Measurements from ENCODE around the gene TJP1.
"Not testable (repeated sequence)": the region's sequence is repeated elsewhere in the genome, so short reads cannot be mapped to it uniquely, and the experiment has no call there.

TJP1 gene

GRCh38 chr15:29785642-29786041 is 36.6 kb downstream of the TJP1 start:
- H3K4me3 ChIP-seq (ENCODE audit: low read depth, low read length), result no peak overlapping the region
- no peak for TF ChIP-seq ZNF560 (tag by site-specific recombination; IDR thresholded peaks at IDR 0.05; ENCODE audit: borderline replicate concordance)
- TF ChIP-seq KLF9 (tag by site-specific recombination; IDR thresholded peaks at IDR 0.05; ENCODE audit: low read depth), result no peak
- peak; percentile 8; the same call in 1 of the 2 replicates for TF ChIP-seq SCRT2 (tag by site-specific recombination; IDR thresholded peaks at IDR 0.05)
- no peak overlapping the region for H3K27ac ChIP-seq (ENCODE audit: extremely low read depth, low read depth, low read length)
- H3K36me3 ChIP-seq (ENCODE audit: control insufficient read depth in 2 of 2, insufficient read depth in 1 of 2, low read length in 2 of 2), result no peaks in the 10 kb centered on the region
- CTCF ChIA-PET, result interaction anchor here (1.0 kb wide), 1 partner anchor 140 kb away, joined by 3 read pairs; no protein-coding TSS in a partner anchor
- POLR2A ChIA-PET, result no interaction called here
- H3K4me1 ChIP-seq (ENCODE audit: control insufficient read depth, insufficient read depth, low read length), result no peaks in the 10 kb centered on the region
- H3K9me3 ChIP-seq (ENCODE audit: control insufficient read depth, insufficient read depth, low read depth, low read length), result no peaks in the 10 kb centered on the region

DNA sequence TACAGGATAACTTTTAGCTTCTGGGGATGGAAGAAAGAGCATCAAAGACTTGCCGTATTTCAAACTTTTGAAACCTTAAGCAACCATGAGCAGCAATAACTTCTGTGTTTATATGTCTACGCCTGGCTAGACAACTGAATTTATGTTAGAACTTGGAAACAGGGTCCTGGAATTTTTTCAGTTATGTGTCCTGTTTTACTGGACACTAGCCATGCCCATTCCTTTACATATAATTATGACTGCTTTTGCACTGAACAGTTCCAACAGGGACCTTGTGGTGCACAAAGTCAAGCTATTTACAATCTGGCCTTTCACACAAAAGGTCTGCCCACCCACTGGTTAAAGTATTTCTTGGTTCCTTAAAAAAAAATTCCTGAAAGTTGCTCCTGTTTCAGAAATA is 37.1 kb downstream of the TJP1 start:
- TF ChIP-seq ZNF335 (tag by site-specific recombination; conservative IDR thresholded peaks at IDR 0.05), result no peak
- TF ChIP-seq ATF2 (tag by site-specific recombination; IDR thresholded peaks at IDR 0.05; ENCODE audit: low read depth), result no peak
- TF ChIP-seq ZNF549 (tag by site-specific recombination; IDR thresholded peaks at IDR 0.05), result no peak
- TF ChIP-seq ZBTB48 (tag by site-specific recombination; IDR thresholded peaks at IDR 0.05), result no peak
- no peak for TF ChIP-seq ZNF664 (tag by site-specific recombination; IDR thresholded peaks at IDR 0.05)
- TF ChIP-seq ZNF354C (tag by site-specific recombination; IDR thresholded peaks at IDR 0.05; ENCODE audit: borderline replicate concordance, low read depth), result no peak
- TF ChIP-seq KLF10 (tag by site-specific recombination; IDR thresholded peaks at IDR 0.05), result no peak
- TF ChIP-seq ZNF157 (tag by site-specific recombination; IDR thresholded peaks at IDR 0.05), result no peak
- H3K4me1 ChIP-seq (ENCODE audit: control insufficient read depth, insufficient read depth, low read length), result no peaks in the 10 kb centered on the region
- no peak overlapping the region for H3K27ac ChIP-seq (ENCODE audit: extremely low read depth, low read depth, low read length)
- CTCF ChIA-PET, result interaction anchor here (1.0 kb wide), 1 partner anchor 141 kb away, joined by 3 read pairs; no protein-coding TSS in a partner anchor
- H3K4me3 ChIP-seq (ENCODE audit: low read depth, low read length), result no peak overlapping the region
- H3K9me3 ChIP-seq (ENCODE audit: control insufficient read depth, insufficient read depth, low read depth, low read length), result no peaks in the 10 kb centered on the region
- POLR2A ChIA-PET, result no interaction called here
- H3K36me3 ChIP-seq (ENCODE audit: control insufficient read depth in 2 of 2, insufficient read depth in 1 of 2, low read length in 2 of 2), result no peaks in the 10 kb centered on the region

DNA sequence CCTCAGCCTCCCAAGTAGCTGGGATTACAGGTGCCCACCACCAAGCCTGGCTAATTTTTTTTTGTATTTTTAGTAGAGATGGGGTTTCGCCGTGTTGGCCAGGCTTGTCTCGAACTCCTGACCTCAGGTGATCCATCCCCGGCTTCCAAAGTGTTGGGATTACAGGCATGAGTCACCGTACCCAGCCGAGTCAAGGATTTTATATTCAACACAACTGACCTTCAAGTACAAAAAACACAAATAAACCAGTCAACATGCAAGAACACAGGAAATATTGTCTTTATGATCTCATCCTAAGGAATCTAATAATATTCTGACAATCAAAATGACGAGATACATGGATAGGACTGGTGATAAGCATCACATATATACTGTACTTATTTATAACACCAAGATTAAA is 37.9 kb downstream of the TJP1 start:
- TF ChIP-seq ZNF600 (tag by site-specific recombination; IDR thresholded peaks at IDR 0.05) (peak; percentile 36; the same call in 1 of the 2 replicates), ZFP37 (tag by site-specific recombination; IDR thresholded peaks at IDR 0.05) (no peak)
- POLR2A ChIA-PET, result no interaction called here
- Histone ChIP-seq H3K9me3 (ENCODE audit: control insufficient read depth, insufficient read depth, low read depth, low read length) (no peaks in the 10 kb centered on the region), H3K36me3 (ENCODE audit: control insufficient read depth in 2 of 2, insufficient read depth in 1 of 2, low read length in 2 of 2) (no peaks in the 10 kb centered on the region), H3K27ac (ENCODE audit: extremely low read depth, low read depth, low read length) (no peak overlapping the region), H3K4me1 (ENCODE audit: control insufficient read depth, insufficient read depth, low read length) (no peaks in the 10 kb centered on the region), H3K4me3 (ENCODE audit: low read depth, low read length) (no peak overlapping the region)
- CTCF ChIA-PET, result interaction anchor here (0.7 kb wide), 1 partner anchor 513 kb away, joined by 4 read pairs; no protein-coding TSS in a partner anchor

DNA sequence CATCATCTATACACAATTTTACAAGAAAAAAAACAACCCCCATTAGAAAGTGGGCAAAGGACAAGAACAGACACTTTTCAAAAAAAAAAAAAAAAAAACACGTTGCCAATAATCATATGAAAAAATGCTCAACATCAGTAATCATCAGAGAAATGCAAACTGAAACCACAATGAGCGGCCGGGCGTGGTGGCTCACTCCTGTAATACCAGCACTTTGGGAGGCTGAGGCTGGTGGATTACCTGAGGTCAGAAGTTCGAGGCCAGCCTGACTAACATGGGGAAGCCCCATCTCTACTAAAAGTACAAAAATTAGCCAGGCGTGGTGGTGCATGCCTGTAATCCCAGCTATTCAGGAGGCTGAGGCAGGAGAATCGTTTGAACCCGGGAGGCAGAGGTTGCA is 39.5 kb downstream of the TJP1 start:
- H3K36me3 ChIP-seq (ENCODE audit: control insufficient read depth in 2 of 2, insufficient read depth in 1 of 2, low read length in 2 of 2); H3K4me1 ChIP-seq (ENCODE audit: control insufficient read depth, insufficient read depth, low read length); H3K27ac ChIP-seq (ENCODE audit: extremely low read depth, low read depth, low read length); H3K4me3 ChIP-seq (ENCODE audit: low read depth, low read length); H3K9me3 ChIP-seq (ENCODE audit: control insufficient read depth, insufficient read depth, low read depth, low read length); POLR2A ChIA-PET: not testable (repeated sequence)
- CTCF ChIA-PET, result interaction anchor here (1.3 kb wide), 1 partner anchor 142 kb away, joined by 4 read pairs; no protein-coding TSS in a partner anchor

GRCh38 chr15:29778382-29778781 is 43.9 kb downstream of the TJP1 start:
- Histone ChIP-seq H3K36me3 (ENCODE audit: control insufficient read depth in 2 of 2, insufficient read depth in 1 of 2, low read length in 2 of 2) (no peaks in the 10 kb centered on the region), H3K4me1 (ENCODE audit: control insufficient read depth, insufficient read depth, low read length) (no peaks in the 10 kb centered on the region; the same call in 1 of the 2 replicates), H3K4me3 (ENCODE audit: low read depth, low read length) (no peak overlapping the region), H3K27ac (ENCODE audit: extremely low read depth, low read depth, low read length) (no peak overlapping the region), H3K9me3 (ENCODE audit: control insufficient read depth, insufficient read depth, low read depth, low read length) (no peaks in the 10 kb centered on the region)
- TF ChIP-seq ZNF19 (tag by site-specific recombination; IDR thresholded peaks at IDR 0.05; ENCODE audit: low read depth) (no peak), ZNF23 (tag by site-specific recombination; IDR thresholded peaks at IDR 0.05; ENCODE audit: borderline replicate concordance) (no peak), WT1 (tag by site-specific recombination; IDR thresholded peaks at IDR 0.05) (no peak), ZNF660 (tag by site-specific recombination; IDR thresholded peaks at IDR 0.05) (no peak), ZBTB20 (tag by site-specific recombination; IDR thresholded peaks at IDR 0.05) (no peak), ZNF48 (tag by site-specific recombination; IDR thresholded peaks at IDR 0.05) (no peak), ZNF776 (tag by site-specific recombination; IDR thresholded peaks at IDR 0.05; ENCODE audit: borderline replicate concordance) (no peak), KLF9 (tag by site-specific recombination; IDR thresholded peaks at IDR 0.05; ENCODE audit: low read depth) (no peak), ZSCAN30 (tag by site-specific recombination; IDR thresholded peaks at IDR 0.05) (no peak), ZNF223 (tag by site-specific recombination; IDR thresholded peaks at IDR 0.05) (no peak)
- ChIA-PET POLR2A (no interaction called here), CTCF (no interaction called here)
